T-helper 9 cell (primary cell): ENCODE measurements around the gene MLXIP.
"Not testable (repeated sequence)": the region's sequence is repeated elsewhere in the genome, so short reads cannot be mapped to it uniquely, and the experiment has no call there.

ENCODE experiments used
- DNase-seq: peaks from one replicate; pipeline ENCODE4 v3.0.0-alpha.2; 2020

Gene MLXIP

DNA sequence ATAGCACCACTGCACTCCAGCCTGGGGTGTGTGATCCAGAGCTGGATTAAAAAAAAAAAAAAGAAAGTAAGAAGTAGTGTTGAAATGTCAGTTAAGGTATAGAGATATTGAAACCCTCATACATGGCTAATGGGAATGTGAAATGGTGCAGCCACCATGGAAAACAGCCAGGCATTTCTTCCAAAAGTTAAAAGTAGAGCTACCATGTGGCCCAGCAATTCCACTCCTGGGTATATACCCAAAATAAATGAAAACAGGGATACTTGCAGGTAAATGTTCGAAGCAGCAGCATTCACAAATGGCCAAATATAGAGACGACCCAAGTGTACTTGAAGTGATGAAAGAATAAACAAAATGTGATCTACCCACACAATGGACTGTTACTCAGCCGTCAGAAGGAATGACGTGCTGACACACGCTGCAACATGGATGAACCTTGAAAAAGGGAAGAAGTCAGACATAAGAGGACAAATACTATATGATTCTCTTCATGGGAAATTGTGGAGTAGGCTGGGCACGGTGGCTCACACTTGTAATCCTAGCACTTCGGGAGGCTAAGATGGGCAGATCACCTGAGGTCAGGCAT is 80.2 kb downstream of the MLXIP start:
- no peak for DNase-seq

DNA sequence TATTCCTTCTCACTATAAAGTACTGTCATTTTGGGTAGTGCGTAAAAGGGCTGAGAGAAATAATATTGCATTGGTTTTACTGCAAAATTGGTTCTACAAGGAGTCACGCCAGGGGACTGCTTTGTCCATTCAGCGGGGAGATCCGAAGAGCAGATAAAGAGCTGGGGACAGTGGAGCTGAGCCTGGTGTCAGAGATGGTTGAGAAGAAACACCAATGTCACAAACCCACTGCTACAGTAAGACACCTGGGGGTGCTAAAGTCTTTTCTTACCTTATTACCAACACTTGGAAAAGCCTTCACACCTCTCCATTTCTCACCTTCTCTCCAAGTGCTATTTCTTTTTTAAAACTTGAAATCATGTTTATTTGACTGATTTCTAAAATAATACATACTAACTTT is 81.3 kb downstream of the MLXIP start:
- no peak for DNase-seq

DNA sequence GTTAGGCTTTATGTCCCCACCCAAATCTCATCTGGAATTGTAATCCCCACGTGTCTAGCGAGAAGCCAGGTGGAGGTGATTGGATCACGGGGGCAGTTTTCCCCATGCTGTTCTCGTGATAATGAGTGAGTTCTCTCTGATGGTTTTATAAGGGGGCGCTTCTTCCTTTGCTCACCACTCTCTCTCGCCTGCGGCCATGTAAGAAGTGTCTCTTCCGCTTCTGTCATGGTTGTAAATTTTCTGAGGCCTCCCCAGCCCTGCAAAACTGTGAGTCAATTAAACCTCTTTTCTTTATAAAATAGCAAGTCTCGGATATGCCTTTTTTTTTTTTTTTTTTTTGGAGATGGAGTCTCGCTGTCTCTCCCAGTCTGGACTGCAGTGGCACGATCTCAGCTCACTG is 82.2 kb downstream of the MLXIP start:
- DNase-seq, result no peak

DNA sequence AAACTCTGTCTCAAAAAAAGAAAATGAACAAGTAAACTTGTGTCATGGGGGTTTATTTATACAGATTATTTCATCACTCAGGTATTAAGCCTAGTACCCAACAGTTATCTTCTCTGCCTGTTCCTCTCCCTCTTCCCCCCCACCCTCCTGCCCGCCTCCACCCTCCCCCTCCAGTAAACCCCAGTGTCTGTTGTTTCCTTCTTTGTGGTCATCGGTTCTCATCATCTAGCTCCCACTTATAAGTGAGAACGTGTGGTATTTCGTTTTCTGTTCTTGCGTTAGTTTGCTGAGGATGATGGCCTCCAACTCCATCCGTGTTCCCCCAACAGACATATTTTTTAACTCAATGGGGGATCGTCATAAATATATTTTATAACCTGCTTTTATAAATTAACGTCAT is 83.1 kb downstream of the MLXIP start:
- no peak for DNase-seq

DNA sequence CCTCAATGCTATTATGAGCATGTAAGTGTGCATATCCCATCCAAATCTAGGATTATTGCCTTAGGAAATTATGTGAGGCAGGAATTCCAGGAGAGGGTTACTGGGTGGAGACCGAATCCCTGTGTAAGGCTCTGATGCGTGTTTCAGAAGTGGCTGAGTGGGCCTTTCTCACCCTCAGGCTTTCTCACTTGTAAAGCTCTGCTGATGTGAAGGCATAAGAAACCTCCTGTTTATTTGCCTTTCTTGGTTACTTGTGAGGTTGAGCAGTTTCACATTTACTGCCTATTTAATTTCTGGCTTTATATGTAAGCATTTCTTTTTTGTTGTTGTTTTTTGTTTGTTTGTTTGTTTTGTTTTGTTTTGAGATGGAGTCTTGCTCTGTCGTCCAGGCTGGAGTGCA is 84.4 kb downstream of the MLXIP start:
- DNase-seq, result no peak

DNA sequence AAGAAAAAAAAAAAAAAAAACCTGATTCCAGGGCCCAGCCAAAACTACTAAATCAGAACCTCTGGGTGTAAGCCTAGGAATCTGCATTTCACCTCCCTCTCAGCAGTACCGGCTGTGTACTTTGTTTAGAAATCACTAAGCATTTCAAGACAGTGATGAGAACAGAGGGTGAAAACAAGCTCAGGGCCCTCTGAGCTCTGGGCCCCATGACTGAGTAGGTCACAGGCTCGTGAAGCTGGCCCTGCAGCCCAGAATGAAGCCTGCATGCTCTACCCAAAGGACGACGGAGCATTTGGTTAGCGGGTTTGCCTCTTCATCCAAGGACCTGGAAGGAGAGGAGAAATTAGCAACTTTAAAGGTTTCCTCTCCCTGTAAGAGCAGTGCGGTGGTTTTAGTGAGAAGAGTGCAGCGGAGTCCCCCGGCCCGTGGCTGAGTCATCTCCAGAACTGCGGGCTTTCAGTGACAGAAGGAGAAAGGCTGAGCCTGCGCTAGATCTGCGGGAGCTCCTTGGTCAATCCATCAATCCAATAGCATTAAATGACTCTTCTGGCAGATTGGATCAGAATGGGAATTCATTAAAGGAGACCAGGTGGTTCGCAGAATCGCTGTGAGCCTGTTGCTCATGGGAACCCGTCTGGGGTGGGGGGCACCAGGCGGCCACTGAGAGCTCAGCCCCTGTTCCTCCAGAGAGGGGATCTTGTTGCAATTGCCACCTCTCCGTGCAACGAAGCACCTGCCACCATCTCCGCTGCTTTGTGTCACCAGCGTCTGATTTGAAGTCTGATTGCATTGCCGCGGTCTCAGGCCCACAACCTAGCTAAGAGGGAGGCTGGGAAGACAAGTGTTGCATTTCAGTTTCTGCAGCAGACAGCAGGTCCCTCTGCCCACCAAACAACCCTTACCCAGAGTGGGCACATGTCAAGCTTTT is 88.1 kb downstream of the MLXIP start:
- DNase-seq, result no peak

DNA sequence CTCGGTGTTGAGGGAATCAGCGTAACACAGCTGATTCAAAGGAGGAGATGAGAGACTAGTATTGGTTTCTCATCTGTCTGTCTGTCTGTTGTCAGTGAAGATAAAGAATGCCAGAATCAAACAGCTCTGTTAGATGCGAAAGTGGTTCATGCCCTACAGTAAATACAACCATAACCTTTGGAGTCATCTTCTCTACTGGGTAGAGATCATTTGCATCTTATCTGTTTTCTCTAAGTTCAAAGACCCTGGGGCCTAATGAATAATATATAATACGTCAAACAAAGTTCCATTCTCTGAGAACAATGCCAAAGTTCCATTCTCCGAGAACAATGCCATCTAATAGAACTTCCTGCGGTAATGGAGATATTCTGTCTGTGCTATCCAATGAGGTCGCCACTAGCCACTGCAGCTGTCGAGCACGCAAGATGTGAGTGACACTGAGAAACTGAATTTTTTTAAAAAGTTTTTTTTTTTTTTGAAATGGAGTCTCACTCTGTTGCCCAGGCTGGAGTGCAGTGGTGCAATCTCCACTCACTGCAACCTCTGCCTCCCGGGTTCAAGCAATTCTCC is 88.9 kb downstream of the MLXIP start:
- no peak for DNase-seq

DNA sequence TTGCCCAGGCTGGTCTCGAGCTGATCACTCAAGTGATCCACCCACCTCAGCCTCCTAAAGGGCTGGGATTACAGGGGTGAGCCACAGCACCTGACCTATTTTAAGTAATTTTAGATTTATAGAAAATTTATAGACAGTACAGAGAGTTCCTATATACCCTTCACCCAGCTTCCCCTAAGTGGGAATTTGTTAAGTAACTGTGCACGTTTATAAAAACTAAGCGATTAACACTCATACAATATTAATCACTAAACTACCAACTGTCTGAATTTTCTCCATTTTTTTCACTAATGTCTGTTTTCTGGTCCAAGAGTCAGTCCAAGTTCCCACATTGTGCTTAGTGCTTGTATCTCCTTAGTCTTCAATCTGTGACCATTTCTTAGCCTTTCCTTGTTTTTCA is 89.9 kb downstream of the MLXIP start:
- no peak for DNase-seq

DNA sequence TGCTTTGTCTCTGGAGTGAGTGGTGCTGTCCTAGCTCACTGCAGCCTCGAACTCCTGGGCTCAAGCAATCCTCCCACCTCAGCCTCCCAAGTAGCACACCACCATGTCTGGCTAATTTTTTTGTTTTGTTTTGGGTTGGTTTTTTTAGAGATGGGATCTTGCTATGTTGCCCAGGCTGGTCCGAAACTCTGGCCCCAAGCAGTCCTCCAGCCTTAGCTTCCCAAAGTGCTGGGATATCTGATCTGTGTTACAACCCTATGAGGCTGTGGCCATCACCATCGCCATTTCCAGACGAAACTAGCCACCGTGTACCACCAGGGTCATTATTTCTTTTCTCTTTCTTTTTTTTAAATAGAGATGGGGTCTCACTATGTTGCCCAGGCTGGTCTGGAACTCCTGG is 92.8 kb downstream of the MLXIP start:
- no peak for DNase-seq

DNA sequence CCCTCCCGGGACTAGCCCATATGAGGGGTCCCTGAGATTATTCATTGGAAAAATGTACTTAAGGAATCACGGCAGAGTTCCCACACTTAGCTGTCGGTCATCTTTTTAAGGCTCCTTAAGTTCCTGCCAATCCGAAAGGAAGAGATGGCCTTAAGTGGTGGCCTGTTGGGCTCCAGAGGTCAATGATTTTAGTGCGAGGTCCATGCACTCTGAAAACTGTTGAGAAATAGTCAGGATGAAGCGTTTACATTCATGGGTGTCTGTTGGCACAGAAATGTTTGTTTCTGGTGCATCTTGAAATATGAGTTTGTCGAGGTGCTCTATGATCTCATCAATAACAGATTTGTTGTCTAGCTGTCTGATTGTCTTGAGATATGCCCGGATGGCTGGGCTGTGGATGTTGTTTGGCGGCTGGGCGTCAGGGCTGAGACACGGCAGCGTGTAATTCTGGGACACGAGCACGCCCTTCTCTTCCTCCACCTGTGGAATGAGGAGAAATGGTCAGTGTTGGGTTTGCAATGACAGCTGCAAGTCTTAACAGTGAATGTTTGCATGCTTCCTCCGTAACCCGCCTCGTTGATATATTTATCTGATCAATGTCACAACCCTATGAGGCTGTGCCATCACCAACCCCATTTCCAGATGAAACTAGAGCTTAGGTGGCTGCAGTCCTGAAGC is 93.8 kb downstream of the MLXIP start:
- no peak for DNase-seq

DNA sequence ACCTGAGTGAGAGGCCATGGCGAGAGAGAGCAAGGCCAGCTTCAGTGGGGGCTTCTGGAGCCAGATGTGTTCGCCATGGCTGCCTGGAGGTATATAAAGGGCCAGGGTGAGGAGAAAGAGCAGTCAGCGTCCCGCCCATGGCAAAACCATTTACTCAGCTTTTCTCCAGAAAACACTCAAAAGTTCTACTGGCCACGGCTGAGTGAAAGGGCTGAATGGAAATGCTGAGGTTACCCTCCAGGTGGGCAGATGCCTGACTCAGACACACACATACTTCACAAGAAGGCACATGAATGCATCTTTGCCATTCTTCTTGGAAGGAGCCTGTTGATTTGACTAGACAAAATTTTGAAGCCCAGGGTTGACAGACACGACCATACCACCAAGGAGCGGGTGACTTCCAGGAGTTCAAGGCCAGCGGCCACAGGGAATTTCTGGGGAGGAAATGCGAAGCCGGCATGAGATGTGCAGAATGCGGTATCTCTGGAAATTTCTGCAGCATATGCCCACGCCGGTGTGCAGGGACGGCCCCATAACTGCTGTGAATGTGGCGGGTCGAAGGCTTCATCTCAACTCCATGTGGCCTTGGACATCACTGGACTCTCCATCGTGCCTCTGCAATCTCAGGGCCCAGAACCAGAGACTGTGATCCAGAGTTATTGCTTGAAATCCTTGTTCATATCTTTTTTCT is 95.7 kb downstream of the MLXIP start, which contains the start of gene IL31:
Gene IL31, minus strand, starts transcription at position 67 of the 691 bp plus-strand sequence. Its CDS starts 49 bp downstream, at position 18.
- no peak for DNase-seq

DNA sequence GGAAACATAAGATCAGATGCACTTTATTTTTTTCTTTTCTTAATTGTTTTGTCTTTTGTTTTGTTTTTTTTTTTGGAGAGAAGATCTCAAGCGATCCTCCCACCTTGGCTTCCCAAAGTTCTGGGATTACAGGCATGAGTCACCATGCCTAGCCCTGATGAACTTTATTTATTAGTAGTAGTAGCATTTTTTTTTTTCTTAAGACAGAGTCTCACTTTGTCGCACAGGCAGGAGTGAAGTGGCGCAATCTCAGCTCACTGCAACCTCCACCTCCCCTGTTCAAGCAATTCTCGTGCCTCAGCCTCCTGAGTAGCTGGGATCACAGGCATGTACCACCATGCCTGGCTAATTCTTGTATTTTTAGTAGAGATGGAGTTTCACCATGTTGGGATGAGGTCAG is 97.9 kb downstream of the MLXIP start:
- not testable (repeated sequence) for DNase-seq

DNA sequence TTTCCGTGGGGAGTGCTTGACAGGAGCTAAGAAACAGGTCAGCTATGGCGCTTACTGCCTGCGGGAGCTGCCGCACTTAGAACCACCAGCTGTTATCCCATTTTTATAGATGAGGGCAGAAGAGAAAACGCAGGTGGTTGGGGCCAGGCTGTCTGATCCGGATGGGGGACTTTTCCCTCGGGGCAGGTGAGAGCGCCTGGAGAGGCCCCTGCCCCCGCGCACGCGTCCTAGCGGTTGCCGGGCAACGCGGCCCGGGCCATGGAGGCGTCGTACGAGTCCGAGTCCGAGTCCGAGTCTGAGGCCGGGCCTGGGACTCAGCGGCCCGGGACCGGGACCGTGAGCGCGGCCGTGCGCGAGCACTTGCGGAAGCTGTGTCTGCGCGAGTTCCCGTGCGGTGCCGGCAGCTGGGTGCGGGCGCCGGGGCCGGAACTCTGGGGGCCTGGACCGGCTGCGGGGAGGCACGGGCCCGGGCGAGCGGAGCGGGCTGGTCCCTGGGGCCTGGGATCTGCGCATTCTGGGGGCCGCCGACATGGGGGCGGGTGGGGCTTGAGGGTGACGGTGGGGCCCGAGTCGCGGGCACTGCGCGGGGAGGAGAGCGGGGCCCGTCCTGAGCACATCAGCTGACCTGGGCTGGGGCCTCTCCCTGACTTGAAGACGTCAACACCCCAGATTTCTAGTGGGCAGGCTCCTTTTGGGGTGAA is 104.5 kb downstream of the MLXIP start, which contains the start of gene LRRC43:
Gene LRRC43, plus strand, starts transcription at position 237 of the 701 bp plus-strand sequence. Its CDS starts 22 bp downstream, at position 259.
- DNase-seq, result no peak

DNA sequence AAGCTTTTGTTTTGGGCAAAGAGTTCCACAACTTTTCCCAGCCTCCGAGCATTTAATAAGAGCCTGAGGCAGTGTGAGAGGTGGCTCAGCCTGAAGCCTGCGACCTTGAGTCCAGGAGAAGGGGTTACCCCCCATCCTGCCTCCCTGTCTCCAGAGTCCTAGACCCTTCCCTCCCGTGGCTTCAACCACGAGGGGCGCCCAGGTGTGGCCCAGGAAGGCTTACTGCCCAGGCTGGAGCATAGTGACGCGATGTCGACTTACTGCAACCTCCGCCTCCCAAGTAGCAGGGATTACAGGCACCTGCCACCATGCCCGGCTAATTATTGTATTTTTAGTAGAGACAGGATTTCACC is 105.0 kb downstream of the MLXIP start:
- no peak for DNase-seq

DNA sequence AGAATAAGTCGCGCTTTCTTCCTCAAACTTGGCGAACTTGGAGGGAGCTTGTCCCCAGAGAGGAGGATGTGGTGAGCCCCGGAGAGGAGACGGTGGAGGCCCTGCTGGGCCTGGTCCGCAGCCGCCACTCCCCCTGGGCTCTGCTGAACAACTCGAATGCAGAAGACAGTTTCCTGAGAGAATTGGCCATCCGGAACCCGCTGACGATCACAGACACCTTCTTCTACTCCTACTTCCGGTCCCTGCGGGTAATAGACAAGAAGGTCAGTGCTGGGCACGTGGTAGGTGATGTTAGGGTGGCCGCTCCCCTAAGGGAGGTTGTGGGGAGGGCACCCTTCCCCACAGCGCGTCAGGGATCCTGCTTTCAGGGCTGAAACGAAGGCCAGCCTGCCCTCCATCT is 106.0 kb downstream of the MLXIP start:
- DNase-seq, result no peak

DNA sequence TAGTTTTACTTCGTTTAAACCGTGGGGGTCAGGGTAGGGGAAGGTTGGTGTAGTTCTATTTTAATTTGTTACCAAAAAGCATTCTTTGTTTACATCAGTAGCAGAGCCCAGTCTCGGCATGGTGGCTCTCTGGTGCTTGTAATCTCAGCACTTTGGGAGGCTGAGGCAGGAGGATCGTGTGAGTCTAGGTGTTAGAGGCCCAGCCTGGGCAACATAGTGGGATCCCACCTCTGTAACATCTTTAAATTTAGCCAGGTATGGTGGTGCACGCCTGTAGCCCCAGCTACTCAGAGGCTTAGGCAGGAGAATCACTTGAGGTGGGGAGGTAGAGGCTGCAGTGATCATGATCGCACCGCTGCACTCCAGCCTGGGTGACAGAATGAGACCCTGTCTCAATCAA is 106.5 kb downstream of the MLXIP start:
- DNase-seq, result no peak

DNA sequence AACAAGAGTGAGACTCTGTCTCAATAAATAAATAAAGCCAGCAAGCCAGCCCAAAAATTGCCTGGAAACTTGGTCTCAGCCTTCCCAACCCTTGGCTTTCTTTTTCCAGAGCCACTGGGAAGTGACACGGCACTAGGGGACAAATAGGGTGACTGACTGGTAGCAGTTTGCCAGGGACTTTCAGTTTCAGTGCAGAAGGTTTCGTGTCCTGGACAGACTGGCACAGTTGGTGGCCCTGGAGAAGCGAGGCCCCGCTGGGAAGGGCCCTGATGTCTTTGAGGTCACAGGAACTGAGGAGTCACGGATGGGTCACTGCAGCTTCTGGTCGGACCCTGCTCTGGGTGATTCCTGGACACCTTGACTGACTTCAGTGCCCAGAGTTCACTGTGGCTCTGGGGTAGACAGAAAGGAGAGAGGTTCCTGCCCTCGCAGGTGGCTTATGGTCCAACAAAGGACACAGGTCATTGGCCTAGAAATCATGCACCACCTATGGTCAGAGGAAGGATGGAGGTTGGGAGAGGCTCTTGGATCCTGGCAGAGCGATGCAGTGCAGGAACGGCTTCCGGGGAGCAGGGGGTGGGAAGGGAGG is 107.0 kb downstream of the MLXIP start:
- no peak for DNase-seq

DNA sequence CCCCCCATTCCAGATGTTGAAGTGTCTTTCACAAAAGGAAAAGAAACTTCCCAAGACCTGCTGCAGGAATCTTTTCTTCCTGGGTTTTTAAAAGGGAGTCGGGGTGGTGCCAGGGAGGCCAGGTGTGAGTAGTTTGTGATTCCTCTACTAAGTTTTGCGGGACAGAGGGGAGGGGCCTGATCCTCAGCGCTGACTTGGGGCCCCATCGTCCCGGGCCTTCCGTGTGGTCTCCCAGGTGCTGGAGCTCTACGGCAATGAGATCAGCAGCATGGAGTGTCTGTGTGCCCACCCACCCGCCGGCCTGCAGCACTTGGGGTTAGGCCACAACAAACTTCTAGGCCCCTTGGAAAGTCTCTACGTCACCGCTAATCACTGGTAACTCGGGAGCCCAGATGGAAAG is 108.9 kb downstream of the MLXIP start:
- no peak for DNase-seq

DNA sequence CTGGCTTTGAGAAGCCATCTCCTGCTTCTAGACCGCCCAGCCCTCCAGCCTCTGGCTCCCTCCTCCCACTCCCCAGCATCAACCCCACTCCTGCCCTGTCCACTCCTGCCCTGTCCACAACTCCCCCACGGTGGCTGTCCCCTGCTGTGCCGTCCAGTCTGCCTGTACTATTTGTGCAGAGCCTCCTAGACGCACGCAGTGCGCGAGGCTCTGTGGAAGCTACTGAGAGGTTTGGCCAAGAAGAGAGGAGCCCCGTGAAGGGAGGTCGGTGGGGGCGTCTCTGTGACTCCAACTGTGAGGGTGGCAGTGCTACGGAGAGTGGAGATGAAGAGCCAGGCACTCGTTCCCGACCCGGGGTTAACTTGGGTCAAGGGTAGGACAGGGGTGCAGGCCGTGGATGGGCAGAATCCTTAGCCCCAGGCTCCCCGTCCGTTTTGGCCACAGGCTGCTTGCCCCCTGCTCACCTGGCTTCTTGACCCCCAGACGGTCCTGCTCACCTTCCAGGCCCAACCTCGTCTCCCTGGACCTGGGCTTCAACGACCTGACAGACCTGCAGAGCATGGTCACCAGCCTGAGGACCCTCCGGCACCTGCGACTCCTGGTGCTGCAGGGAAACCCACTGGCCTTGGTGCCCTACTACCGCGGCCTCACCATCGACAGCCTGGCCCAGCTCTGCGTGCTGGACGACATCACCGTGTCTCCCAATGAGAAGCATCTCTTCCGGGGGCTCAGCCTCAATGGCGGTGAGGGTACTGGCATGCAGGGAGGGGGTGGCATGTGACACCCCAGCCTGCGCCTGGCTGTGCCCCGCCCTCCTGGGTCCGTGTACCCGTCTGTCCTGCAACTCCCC is 111.3 kb downstream of the MLXIP start:
- no peak for DNase-seq

DNA sequence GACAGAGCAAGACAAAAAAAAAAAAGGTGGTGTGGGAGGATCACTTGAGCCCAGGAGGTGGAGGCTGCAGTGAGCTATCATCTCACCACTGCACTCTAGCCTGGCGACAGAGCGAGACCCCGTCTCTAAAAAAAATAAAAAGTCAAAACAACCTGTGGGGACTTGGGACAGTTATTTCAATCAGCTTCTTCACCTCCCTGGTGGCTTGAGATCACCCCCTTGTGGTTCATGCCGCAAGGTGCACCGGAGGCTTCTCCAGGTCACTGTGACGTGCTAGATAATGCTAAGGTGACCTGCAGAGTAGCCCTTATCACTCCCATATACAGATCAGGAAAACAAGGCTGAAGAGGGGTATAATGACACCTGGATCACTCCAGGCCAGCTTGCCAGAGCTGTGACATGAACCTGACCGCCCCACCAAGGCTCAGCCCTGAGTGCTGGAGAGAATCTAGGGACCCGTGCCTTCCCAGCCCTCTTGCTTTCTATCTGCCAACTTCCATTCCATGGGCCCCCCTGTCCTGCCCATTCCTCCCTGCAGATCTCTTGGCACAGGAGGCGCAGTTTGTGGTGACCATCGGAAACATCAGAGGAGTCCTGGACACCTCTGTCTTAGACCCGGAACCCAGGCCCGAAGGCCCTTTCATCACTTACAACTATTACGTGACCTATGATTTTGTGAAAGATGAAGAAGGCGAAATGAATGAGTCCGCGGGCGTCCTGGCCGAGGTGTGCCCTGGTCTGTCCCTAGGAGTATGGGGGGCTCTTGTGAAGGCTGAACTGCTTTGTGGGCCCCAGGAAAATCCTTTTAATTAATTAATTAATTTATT is 112.5 kb downstream of the MLXIP start:
- DNase-seq, result peak; percentile 32
